Activated naive CD4-positive, alpha-beta T cell (primary cell): Measurements from ENCODE around the gene GOLGA2.

Source experiments
- DNase-seq, 4 experiments: peaks; one replicate each; lab custom pipeline; 2025; lab: John Stamatoyannopoulos, UW

GOLGA2 gene

GRCh38 chr9:128213746-128214497 lies 61.9 kb downstream of the GOLGA2 start:
- no peak for DNase-seq

DNA sequence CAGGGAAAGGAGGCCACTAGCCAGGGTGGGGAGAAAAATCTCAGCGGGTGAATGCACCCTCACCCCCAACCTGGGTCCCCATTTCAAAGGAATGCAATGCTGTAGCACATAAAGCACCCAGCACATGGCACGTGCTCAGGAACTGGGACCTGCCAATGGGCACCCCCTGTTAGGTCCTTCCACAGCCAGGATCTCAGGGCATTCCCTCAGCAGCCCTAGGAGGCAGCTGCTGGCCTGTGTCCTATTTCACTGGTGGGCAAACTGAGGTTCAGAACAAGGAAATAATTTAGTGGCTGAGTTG lies 63.9 kb downstream of the GOLGA2 start:
- DNase-seq = no peak

DNA sequence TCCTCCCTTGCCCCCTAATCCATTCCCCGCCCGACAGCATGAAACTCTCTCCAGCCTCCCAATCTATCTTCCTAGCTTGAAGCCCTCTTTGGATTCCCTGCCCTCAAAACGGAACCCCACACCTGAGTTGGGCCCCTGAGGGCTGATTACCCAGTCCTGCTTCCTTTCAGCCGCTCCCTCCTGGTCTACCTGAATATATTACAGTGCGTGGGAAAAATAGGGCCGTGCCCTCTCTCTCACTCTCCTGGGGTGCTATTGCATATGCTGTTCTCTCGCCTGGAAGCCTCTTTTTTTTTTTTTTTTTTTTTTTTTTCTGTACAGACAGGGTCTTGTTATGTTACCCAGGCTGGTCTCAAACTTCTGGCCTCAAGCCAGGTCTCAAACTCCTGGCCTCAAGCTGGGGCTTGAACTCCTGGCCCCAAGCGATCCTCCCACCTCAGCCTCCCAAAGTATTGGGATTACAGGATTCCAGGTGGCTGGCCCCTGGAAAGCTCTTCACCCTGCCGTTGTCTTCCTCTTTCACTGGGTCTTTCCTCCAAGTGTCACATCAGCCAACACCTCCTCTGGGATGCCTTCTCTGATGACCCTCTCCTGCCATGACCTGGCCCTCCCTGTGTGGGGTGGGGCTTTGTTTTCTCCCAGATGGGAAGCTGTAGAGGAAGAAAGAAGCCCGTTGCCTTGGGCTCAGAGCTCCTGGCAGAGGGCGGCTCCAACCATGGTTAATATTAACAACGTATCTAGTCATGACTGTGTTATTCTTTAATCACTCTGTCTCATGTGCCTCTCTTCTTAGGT lies 64.4 kb downstream of the GOLGA2 start:
- no peak for DNase-seq

- DNase-seq = no peak
Observed at GRCh38 chr9:128208946-128209669, 66.7 kb downstream of the GOLGA2 start.

- no peak for DNase-seq
Observed at GRCh38 chr9:128208386-128208785, 67.4 kb downstream of the GOLGA2 start.

DNA sequence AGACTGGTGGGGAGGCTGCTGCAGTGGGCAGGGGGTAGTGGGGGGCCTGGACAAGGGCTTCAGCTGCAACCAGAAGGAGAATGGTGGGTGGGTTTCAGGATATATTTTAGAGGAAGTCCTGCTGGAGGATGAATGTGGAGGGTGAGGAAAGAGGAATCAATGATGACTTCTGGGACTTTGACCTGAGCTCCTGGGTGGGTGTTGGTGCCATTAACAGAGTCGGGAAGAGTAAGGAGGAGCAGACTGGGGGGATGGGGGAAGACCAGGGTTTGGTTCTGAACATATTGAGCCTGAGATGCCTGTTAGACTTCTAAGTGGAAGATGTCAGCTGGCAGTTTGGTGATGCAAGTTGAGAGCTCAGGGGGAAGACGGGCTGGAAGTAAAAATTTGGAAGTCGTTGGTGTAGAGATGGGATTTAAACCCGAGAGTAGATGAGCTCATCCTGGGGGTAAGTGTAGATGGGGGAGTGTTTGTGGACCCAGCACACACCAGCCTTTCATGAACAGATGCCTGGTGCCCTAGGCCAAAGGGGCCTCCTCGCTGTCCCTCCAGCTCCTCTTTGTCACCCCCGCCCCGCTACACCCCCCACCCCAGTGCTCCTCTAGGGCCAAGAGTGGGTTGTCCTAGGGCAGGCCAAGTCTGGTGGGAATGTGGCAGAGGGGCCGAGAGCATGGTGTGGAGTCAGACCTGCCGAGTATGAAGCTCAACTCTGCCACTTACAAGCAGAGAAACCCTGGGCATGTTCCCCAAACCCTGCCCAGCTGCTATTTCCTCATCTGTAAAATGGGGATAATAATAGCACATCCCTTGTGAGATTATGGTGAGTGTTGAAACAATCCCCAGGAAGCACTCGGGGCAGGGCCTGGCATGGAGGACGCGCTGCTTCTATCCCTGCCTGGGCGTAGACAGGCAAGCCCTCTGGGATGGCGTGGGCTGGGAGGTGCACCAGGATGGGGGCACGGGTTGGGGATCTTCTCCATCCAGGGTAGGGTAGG lies 68.6 kb downstream of the GOLGA2 start:
- DNase-seq = no peak

- no peak for DNase-seq
Observed at GRCh38 chr9:128206484-128206883, 69.3 kb downstream of the GOLGA2 start.
